ENCODE results near the gene PDXK. TPM values are rescaled to one million over a fixed set of nuclear protein-coding genes. Genes with fewer than 3 reads are reported as not detected.
"Not testable (repeated sequence)": the region's sequence is repeated elsewhere in the genome, so short reads cannot be mapped to it uniquely, and the experiment has no call there.

The PDXK gene
- total RNA-seq (2014; rRNA removed; shearing (Covaris generic)), result 193 and 219 TPM in 2 replicates

DNA sequence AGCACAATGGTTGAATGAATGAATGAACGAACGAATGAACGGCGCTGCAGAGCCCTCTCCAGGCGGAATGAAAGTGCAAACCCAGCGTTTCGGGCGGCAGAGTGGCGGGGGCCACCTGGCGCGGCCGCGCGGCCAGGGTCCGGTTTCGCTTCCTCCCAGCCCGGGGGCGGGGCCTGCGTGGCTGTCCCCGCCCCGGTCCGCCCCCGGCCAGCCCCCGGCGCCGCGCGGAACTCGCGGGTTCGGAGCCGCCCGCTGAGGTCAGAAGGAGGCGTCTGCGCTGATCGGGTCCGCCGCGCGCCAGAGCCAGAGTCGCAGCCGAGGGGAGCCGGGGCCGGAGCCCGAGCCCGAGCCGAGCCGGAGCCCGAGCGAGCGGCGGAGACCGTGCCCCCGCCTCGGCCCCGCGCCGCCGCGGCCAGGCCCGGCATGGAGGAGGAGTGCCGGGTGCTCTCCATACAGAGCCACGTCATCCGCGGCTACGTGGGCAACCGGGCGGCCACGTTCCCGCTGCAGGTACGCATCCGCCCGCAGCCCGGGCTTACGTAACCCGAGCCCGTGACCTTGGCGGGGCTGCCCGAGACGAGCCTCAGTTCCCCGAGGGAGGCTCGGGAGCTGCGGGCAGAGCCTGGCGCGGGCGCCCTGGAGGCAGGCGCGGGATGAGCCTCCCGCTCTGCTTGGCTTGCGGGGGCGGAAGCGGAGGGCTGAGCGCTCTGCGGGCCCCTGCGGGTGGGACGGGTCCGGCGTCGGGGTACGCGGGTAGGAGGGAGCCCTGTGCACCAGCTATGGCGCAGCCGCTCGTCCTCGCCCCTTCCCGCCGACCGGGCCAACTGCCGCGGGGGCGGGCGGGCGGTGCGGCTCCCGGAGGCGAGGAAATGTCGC lies at the start of gene PDXK:
TSS of gene PDXK (plus strand) at position 258 of the 876 bp plus-strand sequence. CDS start at position 424, 166 bp downstream.
- DNase-seq (ENCODE audit: low spot score), result peak; percentile 76

DNA sequence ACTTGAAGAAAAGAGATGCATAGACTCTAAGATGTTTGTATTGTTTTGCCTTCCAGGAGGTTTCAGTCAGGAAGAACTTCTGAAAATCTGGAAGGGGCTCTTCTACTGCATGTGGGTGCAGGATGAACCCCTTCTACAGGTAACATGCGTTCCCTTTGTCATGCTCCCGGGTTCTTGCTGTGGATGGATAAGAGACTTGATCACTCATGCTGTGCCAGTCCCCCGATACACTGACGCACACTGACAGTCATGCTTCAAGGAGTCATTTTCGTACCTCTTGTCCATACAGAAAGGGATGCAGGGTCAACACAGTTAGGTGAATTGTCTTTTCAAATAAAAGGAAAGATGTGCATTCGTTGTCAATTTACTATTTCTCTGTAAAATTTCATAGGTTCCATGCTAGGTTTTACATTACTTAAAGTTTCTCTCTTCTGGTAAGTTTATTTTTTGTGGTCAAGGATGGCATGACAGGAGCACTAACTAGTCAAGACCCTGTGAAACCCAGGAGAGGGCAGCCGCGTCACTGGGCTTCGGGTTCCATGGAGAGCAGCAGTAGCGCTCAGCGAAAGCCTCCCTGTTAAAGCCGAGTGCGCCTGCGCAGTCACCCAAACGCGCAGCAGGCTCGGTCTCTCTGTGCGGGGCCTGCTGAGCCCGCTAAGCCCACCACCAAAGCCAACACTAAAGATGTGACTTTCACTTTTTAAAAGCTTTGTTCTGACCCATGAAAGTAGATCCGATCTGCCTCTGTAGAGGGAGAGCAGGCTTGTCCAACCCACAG lies 48.9 kb upstream of the PDXK start:
- no peak for DNase-seq (ENCODE audit: low spot score)

DNA sequence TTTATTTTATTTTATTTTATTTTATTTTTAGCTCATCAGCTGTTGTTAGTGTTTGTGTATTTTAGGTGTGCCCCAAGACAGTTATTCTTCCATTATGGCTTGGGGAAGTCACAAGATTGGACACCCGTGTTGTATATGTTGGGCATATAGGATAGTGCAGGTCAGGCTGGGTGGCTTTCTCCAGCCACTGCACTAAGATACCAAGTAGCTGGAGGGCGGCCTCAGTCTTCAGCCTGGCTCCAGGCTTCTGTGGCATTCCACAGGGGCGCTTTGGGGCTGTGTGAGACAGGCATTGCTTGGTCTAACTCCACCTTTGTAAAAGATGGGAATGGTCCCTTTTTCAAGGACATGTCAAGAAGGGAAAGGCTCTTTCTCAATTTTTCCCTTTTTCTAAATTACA lies 43.1 kb upstream of the PDXK start:
- no peak for DNase-seq (ENCODE audit: low spot score)

DNA sequence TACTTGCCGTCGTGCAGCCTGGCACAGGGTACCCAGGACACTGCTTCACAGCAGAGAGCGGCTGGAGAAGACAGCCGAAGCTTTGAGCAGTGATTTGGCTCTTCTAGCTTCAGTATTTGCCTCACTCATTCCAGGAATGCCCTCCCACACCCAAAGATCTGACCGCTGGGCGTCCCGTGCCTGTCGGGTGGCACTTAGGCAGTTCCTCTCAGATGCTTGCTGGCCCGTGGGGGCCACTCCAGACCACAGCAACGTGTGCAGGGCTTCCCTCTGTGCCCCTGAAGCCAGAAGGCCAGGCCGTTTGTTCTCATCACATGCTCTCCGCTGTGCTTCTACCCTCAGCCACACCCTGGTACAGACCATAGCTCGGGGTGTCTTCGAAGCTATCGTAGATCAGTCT lies 42.5 kb upstream of the PDXK start:
- DNase-seq (ENCODE audit: low spot score), result no peak

DNA sequence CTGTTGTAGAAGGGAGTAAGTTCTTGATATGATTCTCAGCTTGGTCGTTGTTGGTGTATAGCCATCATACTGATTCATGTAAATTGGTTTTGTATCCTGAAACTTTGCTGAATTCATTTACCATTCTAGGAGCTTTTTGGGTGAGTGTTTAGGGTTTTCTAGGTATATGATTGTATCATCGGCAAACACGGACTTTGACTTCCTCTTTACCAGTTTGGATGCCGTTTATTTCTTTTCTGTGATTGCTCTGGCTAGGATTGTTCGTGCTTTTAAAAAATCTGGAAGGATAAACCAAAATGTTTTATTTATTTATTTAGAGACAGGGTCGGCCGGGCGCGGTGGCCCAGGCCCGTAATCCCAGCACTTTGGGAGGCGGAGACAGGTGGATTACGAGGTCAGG lies 39.0 kb upstream of the PDXK start:
- DNase-seq (ENCODE audit: low spot score), result no peak

DNA sequence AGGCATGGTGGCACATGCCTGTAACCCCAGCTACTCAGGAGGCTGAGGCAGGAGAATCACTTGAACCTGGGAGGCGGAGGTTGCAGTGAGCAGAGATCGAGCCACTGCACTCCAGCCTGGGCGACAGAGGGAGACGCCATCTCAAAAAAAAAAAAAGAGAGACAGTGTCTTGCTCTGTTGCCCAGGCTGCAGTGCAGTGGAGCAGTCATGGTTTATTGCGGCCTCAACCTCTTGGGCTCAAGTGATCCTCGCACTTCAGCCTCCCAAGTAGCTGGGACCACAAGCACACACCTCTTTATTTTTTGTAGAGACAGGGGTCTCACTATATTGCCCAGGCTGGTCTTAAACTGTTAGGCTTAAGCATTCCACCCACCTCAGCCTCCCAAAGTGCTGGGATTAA lies 38.5 kb upstream of the PDXK start:
- DNase-seq (ENCODE audit: low spot score), result not testable (repeated sequence)

DNA sequence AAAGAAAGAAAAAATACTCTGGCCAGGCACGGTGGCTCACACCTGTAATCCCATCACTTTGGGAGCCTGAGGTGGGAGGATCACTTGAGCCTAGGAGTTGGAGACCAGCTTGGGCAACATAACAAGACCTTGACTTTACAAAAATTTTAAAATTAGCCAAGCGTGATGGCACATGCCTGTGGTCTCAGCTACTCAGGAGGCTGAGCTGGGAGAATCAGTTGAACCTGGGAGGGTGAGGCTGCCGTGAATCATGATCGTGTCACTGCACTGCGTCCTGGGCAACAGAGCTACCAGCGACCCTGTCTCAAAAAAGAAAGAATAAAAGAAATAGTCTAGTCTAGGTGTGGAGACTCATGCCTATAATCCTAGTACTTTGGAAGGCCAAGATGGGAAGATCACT lies 37.3 kb upstream of the PDXK start:
- DNase-seq (ENCODE audit: low spot score), result no peak

DNA sequence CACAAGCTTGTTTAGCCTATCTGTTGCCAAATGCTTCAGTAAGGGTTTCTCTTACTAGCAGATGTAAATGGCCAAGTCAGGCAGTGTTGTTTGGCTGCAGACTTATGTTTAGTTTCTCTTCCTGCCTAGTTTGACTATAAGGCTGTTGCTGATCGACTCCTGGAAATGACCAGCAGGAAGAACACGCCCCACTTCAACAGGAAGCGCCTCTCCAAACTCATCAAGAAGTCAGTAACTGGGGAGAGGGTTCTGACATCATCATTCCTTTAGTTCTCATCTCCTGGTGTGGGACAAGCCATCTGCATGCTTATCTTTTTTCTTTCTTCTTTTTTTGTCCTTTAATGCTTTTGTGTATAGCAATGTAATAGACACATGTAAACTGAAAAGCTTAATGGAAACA lies 34.5 kb upstream of the PDXK start:
- no peak for DNase-seq (ENCODE audit: low spot score)

DNA sequence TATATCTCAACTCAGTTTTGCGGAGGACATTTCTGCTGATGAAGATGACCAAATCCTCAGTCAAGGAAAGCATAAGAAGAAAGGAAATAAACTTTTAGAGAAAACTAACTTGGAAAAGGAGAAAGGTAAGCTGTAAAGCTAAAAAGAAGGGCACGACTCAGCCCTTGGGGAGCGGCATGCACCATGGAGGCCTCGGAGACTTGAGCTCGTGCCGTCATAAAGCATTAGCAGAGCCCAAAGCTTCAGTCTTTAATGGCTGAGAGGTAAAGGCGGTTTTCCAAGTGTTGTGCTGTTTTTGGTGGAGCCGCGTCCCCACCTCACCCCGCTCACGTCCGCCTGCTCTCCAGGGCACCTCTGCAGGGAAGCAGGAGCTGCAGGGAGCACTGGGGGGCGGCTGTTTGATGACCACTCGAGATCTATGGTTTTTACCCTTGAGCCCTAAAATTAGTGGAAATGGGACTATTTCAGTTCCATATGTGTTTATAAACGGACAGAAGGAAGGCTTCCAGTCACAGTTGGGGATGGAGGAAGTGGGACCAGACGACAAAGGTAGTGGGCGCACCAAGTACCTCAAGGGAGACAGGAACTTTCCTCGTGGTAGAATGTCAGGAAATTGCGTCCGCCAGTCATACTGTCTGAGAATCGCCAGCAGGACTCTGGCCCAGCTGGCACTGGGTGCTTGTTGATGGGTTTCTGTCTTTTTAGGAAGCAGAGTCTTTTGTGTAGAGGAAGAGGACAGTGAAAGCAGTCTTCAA lies 31.9 kb upstream of the PDXK start:
- DNase-seq (ENCODE audit: low spot score), result no peak

DNA sequence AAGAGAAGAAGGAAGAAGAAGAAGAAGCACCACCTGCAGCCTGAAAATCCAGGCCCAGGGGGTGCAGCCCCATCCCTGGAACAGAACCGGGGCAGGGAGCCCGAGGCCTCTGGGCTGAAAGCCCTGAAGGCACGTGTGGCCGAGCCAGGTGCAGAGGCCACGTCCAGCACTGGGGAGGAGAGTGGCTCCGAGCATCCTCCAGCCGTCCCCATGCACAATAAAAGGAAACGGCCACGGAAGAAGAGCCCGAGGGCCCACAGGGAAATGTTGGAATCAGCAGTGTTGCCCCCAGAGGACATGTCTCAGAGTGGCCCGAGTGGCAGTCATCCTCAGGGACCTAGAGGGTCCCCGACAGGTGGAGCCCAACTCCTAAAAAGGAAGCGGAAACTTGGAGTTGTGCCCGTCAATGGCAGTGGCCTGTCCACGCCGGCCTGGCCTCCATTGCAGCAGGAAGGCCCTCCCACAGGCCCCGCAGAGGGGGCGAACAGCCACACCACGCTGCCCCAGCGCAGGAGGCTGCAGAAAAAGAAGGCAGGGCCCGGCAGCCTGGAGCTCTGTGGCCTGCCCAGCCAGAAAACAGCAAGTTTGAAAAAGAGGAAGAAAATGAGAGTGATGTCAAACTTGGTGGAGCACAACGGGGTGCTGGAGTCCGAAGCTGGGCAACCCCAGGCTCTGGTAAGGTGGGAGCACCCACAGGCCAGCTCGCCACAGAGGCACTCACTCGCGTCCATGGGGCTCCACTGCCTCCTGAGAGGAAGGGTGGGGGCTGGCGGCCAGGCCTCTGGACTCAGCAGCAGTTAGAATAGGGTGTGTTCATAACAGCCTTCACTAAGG lies 31.1 kb upstream of the PDXK start:
- DNase-seq (ENCODE audit: low spot score), result no peak

DNA sequence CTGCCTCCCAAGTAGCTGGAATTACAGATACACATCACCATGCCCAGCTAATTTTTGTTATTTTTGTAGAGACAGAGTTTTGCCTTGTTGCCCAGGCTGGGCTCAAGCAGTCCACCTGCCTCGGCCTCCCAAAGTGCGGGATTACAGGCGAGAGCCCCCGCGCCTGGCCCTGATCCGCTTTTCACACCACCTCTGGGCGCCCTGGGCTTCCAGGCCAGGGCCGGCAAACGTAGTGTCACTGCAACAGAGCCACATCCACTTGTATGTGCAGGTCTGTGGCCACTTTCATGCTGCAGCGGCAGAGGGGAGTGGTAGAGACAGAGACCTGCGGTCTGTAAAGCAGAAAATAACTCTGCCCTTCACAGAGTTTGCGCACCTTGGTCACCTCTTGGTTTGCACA lies 30.0 kb upstream of the PDXK start:
- DNase-seq (ENCODE audit: low spot score), result no peak

DNA sequence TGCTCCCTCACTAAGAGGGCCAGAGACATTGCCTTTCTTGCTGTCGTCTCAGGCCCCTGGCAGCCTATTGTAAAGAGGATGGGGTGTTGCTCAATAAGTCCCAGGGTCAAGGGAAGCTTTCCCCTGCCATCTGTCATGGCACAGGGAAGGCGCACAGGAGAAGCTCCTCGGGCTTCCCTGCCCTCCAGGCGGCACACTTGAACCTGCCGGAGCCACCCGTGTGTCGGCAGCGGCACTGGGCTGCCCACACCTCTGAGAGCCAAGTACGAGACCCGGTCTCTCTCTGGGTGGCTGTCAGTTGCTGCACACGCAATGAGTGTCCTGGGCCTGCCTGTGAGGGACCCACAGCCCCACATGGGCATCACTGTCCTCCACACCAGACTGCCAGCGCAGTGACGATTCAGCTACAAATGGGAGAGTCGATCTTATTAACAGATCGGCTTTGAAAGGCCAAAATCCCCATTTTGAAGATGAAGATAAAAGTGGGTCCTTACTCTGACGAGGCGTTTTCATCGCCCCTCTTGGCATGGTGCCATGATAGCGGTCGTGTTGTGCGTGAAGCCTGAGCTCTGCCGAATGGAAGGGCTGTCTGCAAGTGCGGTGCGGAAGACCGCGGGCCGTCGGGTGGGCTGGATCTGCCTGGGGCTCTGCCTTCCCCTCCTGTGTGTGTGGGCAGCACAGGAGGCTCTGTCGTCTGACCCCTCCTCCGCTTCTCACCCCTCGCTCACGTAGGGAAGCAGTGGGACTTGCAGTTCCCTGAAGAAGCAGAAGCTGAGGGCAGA lies 29.2 kb upstream of the PDXK start:
- no peak for DNase-seq (ENCODE audit: low spot score)

DNA sequence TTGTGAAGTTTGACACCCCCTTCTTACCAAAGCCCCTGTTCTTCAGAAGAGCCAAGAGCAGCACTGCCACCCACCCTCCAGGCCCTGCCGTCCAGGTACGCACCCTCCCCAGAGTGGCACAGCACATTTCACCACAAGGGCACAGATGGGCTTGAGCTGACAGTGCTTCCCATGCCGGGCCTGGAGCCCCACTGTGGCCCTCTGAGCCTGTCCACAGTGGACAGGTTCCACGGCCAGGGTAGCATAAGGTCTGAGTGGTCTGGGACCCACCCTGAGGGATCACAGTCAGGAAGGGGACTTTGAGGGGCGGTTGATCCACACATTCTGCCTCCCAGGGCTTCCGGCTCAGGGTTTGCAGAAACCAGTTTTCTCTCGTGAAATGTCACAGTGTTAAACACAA lies 28.6 kb upstream of the PDXK start:
- DNase-seq (ENCODE audit: low spot score), result no peak

DNA sequence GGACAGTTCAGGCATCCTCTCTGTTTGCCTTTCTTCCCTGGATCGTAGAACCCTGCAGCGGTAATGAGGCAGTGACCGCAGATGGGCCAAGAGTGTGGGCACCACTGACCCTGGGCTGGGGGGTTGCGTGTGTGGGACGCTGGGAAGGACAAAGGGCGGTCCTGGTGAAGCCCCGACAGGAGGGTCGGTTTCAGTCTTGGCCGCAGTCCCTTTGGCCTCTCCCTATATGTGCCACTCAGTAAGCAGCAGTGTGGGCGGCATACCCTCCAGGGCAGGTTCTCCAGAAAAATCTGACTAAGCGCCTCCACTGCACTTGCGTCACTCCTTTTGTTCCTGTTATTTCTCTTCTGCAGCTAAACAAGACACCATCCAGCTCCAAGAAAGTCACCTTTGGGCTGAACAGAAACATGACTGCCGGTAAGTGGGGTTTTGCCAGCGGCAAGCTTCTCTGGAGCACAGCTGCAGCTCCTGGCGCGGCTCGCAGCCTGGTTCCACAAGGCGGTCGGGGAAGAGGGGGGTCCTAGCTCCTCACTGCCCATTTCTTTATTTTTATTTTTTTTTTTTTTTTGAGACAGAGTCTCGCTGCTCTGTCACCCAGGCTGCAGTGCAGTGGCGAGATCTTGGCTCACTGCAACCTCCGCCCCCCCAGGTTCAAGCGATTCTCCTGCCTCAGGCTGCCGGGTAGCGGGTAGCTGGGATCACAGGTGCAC lies 27.7 kb upstream of the PDXK start:
- DNase-seq (ENCODE audit: low spot score), result no peak

DNA sequence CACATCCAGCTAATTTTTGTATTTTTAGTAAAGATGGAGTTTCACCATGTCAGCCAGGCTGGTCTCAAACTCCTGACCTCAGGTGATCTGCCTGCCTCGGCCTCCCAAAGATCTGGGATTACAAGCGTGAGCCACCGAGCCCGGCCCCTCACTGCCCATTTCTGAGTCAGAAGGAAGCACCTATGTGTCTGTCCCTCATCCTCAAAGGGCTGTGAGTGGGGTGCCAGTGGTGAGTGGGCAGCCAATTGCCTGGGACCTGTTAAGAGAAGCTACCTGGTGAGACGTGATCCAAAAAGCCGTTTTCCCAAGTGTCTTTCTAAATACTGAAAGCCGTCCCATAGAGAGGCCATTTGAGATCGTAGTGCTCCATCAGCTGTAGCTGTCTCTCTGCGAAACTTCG lies 27.1 kb upstream of the PDXK start:
- no peak for DNase-seq (ENCODE audit: low spot score)

DNA sequence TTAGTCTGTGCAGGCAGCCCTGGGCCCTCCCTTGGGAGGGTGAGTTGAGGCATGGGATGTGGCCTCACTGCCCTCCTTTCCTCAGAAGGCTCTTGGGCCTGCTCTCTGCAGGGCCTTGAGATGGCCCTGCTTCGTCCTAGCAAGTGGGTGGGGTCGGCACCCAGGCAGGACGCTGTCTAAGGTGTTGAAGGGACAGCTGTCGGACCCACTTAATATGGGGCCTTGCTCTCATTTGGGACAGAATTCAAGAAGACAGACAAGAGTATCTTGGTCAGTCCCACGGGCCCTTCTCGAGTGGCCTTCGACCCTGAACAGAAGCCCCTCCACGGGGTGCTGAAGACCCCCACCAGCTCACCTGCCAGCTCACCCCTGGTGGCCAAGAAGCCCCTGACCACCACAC lies 26.0 kb upstream of the PDXK start:
- no peak for DNase-seq (ENCODE audit: low spot score)

DNA sequence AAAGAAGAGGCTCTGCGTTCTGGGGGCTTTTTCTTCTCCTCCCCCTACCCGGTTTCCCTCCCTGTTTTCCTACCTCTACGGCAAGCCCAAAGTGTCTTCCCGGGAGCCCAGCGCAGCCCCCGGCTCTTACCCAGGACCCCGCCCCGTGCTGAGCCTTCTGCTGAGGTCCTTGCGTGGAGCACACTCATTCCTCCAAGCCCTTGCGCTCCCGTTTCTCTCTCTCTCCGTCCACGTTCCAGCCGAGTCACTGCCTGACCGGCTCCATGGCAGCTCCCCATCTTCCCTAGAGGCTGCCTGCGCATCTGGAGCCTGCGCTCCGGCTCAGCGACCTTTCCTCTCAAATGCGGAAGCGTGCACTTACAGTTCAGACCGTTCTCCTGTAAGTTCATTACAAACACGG lies 24.9 kb upstream of the PDXK start:
- no peak for DNase-seq (ENCODE audit: low spot score)

DNA sequence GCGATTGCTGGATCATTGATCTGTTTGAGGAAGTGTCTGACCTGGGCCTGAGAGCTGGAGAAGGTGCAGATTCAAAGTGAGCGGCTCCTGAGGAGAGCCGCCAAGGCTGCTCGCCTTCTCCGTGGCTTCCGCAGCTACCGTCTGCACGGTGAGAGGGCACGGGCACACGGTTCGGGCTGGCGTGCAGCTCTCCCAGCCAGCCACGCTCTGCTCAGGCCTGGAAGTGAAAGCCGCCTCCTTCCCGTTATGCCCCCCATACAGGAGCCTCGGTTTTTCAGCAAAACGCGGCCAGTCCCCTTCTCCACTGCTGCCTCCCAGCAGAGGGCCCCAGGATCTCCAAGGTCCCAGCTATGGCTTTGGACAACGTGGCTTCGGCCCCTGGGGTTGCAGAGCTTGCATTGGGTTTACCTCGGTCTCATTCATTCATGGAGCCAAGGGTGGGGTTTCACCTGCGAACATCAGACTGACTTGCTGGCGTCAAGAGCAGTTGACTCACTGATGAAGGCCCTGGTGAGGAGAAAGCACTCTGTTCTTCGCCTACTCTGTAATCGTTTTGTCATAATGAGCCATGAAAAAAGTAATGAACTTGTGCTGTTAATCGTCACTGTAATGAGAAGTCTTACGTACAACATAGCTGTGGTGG lies 24.4 kb upstream of the PDXK start:
- no peak for DNase-seq (ENCODE audit: low spot score)

DNA sequence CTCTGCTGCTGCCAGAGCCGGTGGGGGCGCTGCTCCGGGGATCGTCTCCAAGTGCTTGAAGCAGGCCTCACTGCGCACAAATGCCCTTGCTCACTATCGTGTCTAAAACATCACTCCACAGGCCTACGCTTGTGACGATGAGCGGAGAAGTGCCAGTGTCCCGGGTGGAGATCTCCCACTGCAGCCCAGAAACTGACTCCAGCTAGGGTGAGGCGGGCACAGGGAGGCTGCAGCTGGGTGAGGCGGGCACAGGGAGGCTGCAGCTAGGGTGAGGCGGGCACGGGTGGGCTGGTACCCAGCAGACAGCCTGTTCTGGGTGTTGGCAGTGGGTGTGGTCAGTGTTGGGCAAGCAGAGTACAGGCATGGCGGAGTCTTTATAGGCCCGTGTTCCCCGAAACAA lies 22.7 kb upstream of the PDXK start:
- DNase-seq (ENCODE audit: low spot score), result no peak

Data from HT-29 (cell line).